Measurements from ENCODE around the gene VAV3.
A peak's percentile ranks its signal among the peaks of the same experiment; 100 is the strongest.

Gene VAV3

DNA sequence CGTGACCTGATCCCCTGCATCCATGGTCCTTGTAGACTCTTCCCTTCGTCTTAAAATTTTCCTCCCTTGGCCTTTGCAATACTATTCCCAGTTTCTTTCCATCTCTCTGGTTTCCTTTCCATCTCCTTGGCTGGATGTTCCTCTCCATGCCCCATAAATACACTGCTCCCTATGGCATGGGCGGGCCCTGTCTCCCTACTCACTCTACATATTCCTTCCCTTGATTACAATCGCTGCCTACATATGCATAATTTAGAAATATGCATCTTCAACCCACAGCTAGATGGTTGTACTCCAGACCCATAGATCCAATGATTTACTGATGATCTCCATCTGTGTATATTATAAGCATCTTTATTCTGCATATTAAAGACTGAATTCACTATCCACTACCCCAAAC is 419.1 kb downstream of the VAV3 start:
- FAIRE-seq (no peak), DNase-seq (ENCODE audit: low spot score) (no peak)

DNA sequence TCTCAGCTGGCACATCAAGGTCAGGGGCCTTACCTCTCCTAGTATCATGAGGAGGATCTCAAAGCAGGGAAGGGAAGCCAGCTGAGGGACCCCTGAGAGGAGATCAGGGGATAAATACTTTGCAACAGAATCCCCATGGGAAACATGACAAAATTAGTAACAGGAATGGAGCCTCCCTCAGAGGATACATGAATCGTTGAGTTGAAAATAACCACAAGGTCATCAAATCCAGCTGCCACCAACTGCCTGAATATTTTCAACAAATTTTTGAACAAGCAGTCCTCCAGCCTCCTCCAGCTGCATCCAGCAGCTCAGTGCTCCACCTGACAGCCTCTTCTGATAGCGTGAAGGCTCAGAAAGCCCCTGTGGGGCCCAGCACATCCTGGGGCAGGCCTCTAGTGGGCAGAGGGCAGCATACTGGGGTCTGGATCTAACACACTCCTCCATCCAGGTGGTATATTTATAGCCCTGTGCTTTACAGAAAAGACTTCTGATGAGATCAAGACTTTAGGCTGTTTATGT is 419.9 kb downstream of the VAV3 start:
- DNase-seq (ENCODE audit: low spot score) (no peak), FAIRE-seq (no peak)

DNA sequence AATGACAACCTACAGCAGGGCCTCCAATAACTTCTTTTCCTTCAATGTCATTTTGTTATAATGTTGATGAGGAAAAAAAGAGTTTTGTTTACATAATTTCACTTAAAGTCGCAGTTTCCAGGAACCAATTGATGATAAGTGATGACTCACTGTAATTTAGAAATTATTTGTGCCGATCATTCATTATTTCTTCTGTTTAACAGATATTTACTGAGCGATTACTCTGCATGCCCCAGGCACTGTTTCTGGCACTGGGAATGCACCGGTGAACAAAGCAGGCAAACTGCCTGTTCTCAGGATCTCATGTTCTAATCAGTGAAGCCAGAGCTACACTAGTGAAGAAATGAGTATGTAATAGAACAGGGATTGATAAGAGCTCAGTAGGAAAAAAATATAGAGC is 420.7 kb downstream of the VAV3 start:
- no peak for DNase-seq (ENCODE audit: low spot score)
- FAIRE-seq: no peak

DNA sequence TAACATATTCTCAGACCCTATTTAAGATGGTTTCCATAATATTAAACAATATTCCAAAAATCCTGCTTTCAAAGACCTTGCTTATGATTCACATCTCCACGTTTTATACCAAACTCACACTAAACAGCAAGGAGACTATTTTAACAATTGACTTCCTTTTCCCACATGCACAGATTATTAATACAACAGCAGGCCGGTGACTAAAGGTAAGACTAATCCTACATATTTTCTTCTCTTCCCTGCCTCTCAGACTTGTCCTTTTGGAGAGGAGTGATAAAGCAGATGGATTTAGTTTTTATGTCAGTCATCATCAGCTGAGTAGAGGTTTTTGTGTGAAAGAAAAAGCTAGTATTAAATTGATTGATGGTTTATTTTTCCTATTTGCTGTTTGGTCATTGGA is 423.6 kb downstream of the VAV3 start:
- FAIRE-seq (no peak), DNase-seq (ENCODE audit: low spot score) (no peak)

DNA sequence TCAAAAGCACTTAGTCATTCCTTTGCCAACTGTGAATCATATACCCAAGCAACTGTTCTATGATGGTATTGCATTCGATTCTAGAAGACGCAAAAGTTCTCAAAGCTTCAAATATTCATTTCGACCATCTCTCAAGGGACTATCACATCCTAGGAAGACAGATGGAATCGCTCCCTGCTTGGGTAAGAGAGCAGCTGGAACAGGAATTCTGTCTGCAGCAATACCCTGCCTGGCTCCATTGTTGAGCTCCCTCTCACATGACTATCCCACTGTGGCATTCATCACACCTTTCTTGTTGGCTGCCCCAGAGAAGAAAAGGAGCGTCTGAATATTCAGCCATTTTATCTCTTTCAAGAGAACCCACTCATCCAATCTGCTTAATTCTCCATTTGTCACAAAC is 426.5 kb downstream of the VAV3 start:
- FAIRE-seq (no peak), DNase-seq (ENCODE audit: low spot score) (no peak)

DNA sequence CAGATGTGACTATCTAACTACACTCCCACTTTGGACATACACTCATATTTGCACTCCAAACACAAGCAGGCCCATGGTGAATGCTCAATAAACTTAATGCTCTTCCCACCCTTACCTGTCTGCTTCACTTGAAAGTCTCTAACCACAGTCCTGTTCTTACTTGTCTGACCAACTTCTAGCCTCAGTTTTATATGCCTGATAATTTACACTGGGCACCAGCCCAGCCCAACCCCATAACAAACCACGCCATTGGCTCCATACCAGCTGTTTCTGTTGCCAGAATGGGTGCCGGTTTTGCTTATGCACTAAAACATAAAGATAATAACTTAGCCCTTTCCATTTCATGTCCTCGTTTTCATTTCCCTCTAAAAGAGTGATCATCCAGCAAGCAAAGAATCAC is 428.7 kb downstream of the VAV3 start:
- FAIRE-seq (no peak), DNase-seq (ENCODE audit: low spot score) (no peak)

DNA sequence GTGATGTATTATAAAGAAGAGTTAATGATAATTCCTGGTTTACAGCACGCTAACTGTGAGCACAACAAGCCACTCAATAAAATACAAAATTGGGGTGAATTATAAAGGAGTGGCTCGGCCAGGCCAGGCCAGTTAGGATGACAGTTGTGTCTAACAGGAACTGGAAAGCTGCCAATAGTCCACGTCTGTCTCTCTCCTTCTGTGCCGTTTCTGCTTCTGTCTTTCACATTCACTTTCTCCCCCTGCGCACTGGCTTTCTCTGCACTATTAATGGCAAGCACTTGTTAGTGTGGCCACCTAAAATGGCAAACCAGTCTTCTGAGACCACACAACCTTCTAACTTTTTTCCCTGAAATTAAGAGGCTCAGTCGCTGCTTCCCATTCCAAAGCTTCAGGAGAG is 429.9 kb downstream of the VAV3 start:
- FAIRE-seq (no peak), DNase-seq (ENCODE audit: low spot score) (no peak)

DNA sequence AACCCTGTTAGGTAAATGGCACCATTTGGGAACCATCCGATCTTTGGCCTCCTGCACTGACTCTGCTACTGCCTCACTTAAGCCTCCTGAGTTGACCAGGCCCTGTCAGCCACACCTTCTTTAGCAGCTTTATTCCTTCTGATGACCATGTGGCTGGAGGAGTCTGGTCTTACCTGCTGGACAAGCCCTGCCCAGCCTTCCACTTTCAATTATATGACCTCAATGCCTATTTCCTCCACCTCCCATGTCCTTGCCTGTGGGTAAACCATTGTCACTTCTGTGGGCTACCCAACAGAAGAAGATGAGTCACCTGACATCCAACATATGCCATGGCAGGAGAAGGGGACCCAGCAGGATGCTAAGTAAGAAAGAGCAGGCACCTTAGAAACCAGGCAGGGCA is 430.3 kb downstream of the VAV3 start:
- DNase-seq (ENCODE audit: low spot score): no peak
- no peak for FAIRE-seq

DNA sequence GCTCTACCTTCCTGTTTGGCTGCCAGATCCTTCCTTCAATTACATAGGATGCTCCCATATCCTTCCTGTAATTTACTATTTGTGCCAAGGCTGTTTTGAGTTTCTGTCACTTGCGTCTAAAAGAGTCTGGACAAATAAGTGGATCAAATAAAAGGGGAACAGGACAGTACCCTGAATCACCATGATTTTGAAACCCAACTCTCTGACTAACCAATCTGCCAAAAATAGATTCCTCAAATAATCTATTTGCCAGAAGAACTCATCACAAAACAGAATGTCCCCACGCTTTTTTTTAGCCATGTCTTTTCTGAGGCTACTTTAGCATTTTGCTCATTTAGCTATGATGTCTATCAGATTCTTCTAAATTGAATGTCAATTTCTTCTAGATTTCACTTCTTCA is 431.5 kb downstream of the VAV3 start:
- DNase-seq (ENCODE audit: low spot score) (no peak), FAIRE-seq (no peak)

DNA sequence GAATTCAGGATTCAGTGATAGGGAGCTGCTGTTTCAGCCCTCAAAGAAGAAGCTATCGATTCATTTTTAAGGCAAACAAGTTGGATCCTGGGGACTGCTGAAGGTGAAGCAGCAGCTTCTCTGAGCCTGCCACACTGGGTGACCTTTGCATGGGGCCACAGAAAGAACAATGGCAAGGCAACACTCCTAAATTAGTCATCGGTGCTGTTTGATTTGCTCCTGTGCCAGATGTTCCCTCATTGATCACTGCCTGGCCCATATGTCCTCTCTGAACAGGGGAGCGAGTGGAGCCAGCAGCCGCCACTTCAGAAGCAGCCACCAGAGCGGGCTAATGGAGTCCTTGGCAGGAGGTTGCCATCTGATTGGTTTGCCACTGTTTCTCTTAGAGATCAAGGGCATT is 432.7 kb downstream of the VAV3 start:
- DNase-seq (ENCODE audit: low spot score) (peak; percentile 20), FAIRE-seq (no peak)

DNA sequence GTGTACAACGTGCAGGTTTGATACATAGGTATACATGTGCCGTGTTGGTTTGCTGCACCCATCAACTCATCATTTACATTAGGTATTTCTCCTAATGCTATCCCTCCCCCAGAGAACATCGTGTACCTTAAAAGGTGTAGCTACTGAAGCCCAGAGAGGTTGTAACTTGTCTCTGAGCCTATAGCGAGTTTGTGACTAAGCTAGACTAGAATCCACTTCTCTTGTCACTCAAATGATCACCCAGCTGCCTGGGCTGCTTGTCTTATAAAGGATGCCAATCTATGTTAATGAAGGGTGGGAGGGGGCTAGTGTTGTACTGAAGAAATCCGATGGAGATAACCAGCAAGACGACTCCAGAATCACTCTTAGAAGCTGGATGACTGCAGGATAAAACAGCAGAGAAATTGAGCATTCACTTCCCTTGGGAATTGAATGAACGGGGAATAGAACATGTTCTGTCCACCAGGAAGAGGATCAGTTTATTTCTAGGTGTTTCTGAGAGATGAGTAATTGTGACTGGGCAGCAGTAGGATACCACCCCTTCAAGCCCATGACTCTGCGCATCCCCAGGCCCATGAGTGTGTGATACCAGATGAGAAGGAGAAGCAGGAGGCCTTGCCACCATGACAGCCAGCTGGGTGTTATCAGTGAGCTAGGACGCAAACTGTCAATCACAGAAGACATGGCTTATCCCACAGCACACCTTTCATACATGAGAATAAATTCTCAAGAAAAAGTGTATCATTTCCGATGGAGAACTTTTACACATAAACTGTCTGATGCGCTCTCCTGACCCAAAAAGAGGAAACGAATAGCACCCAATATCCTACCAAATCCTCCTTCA is 433.7 kb downstream of the VAV3 start:
- FAIRE-seq (no peak), DNase-seq (ENCODE audit: low spot score) (no peak)

DNA sequence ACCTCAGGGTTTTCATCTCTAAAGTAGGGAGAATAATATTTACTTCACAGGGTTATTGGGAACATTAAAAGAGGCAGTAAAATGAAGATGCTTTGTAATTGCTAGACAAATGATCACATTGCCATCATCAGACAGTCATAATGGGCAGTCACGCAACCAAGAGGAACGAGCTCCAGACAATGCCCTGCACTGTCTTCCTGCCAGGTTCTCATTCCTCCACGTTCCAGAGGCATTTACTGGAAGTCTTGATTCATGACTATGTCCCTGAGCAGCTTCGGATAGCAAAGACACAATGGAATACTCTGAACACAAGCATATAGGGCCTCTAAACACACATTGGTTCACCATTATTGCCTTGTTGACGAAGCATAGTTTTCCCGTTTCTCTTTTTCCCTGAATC is 434.4 kb downstream of the VAV3 start:
- peak; percentile 49 for DNase-seq (ENCODE audit: low spot score)
- no peak for FAIRE-seq

DNA sequence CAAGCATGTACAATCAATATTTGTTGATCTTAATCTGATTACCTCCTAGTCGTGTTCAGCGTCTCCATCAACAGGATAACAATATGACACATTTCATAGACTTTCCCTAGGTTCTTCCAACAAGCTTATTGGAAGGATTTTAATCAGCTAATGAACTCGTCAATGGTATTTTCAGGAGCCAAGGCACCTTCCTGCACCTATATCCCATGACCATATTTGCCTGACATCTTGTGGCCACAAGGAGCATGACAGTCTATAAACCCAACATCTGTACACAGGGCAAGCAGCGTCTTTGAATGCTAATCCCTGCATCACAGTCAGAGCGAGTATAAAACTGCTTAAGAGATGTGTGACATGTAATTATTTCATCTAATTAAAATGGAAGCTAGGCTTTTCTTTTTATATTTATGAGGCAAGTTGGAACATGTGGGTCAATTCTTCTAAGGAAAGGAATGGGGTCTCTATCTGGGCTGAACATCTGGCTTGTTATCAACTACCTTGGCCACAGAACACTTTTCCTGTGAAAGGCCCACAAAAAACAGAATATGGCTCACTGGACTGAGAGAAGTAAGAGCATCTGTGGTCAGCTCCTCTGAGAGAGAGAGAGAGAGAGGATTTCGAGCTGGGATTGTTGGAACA is 435.4 kb downstream of the VAV3 start:
- FAIRE-seq: no peak
- DNase-seq (ENCODE audit: low spot score): peak; percentile 57

DNA sequence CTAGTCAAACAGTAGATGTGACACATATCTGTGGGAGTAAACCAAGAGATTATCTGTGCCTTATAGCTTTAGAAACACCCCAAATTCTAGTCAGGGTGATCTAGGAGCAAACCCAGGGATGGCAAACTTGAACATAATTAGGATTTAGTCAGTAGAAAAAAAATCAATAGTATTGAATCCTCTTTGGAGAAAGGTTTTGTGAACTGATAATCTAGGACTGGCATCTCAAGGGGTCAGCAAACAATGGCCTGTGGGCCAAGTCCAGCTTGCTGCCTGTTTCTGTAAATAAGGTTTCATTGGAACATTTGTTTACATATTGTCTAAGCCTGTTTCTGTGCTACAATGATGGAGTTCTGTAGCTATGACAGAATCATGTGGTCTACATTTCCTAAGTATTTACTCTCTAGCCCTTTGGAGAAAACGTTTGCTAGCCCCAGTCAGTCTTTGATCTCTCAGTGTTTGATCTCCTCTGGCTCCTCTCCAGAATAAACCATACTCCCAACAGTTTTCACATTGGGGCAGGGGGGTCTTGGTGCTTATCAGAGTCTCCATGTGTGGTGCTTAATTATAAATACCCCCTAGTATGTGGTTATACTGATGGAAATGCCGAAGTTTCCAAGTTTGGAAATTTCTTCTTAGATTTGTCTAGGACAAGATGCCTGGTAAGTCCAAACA is 438.3 kb downstream of the VAV3 start:
- FAIRE-seq: no peak
- DNase-seq (ENCODE audit: low spot score): no peak

DNA sequence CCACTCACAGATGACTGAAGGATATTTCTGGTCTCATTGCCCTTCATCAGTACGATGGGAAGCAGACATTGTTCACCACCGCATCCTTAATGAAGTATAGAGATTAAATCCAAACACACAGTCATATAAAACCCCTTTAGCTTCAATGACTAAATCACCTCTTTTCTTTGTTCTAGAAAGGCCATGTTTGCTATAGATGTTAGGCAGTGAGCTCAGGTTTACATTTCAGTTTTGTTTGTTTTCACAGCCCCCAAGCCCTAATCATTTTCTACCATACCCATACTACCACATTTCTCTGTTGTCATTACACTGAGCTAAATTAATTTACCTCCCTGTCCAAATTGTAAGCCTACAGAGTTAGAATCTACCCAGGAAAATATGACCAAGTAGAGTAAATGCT is 439.0 kb downstream of the VAV3 start:
- DNase-seq (ENCODE audit: low spot score): no peak

DNA sequence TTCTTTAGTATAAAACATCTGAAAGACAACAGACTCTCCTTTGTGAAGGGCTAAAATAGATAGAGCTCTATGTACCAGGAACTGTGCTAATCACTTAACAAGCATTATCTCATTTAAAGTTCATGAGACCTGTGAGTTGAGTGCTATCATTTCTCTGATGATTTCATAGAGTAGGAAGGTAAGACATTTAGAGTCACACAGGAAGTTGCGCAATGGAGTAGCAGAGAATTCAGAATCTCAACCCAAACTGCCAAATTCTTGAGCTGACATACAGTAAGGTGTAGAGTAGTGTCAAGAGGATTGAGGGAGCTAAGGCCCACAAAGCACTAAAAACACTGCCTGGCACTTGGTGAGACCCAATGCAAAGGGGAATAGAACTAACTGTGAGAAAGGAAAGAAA is 439.8 kb downstream of the VAV3 start:
- DNase-seq (ENCODE audit: low spot score) (peak; percentile 13), FAIRE-seq (no peak)

More for the DNA sequence above, 439.0 kb downstream of the VAV3 start:
- no peak for FAIRE-seq

DNA sequence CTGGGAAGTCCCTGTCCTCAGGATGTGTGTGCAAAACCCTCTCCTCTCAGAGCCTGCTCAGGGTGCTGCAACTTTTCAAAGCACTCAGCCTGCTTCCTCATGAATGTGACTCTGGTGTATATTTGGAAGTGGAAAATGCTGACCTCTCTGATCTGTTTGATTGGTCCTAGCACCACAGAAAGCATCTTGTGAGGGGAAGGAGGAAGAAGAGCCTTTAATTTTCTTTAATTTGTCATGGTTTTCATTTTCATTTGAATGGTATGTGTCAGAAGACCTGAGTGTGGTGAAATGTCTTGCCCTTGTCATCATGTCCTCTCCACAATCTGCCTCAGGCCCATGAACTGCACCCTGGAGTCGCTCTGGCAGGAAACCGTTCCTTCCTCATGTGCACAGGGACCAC is 440.7 kb downstream of the VAV3 start:
- no peak for DNase-seq (ENCODE audit: low spot score)
- no peak for FAIRE-seq

DNA sequence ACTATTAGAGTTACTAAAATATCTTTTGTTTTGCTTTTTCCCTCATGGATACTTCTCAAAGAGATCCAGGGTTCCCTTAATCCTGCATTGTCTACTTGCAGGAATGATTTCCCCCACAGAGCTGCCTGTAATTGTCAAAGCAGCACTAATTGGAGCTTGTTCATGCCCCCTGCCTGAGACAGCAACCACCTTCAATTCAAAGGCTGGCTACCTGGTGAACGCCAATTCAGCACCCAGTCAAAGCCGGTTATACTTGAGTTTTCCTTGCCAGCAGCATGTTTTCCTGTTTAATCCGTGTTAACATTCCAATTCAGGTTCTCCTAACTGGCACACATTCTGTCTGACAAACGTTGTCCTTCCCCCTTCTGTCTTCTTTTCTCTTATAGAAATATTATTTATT is 441.2 kb downstream of the VAV3 start:
- FAIRE-seq (no peak), DNase-seq (ENCODE audit: low spot score) (no peak)

DNA sequence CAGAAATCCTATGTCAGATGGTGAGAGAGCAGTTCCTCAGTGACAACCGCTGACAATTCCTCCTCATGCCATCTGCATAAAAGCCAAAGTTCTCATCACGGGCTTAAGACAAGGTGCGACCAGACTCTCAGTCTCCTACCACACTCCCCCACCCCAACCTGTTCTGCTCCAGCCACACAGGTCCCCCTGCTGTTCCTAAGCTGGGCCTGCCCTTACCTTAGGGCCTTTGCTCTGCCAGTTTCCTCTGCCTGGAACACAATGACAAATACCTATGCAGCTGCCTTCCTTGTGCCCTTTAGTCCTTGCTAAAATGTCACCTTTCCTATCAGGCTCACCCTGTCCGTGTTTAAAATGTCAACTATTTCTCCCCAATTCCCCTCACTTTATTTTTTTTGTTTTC is 441.9 kb downstream of the VAV3 start:
- FAIRE-seq (no peak), DNase-seq (ENCODE audit: low spot score) (no peak)
